ENCODE measurements around the gene PLEKHO2.

DNA sequence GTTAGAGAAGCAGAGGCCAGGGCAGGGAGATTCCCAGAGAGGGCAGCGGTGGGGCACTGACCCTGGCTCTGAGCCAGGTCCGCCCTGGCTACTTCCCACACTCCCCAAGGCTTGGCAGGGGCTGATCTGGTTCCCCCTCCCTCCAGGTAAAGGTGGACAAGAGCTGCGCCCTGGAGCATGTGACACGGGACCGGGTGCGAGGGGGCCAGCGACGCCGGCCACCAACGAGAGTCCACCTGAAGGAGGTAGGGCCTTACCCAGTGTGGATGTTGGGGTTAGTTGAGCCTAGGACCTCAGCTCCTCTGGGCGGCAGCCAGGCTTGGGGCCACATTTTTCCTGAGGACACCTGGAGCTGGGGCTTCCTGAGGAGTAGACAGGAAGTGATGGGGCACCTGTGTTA, 19.6 kb downstream of the PLEKHO2 start:
- TF ChIP-seq, protein P1, sequence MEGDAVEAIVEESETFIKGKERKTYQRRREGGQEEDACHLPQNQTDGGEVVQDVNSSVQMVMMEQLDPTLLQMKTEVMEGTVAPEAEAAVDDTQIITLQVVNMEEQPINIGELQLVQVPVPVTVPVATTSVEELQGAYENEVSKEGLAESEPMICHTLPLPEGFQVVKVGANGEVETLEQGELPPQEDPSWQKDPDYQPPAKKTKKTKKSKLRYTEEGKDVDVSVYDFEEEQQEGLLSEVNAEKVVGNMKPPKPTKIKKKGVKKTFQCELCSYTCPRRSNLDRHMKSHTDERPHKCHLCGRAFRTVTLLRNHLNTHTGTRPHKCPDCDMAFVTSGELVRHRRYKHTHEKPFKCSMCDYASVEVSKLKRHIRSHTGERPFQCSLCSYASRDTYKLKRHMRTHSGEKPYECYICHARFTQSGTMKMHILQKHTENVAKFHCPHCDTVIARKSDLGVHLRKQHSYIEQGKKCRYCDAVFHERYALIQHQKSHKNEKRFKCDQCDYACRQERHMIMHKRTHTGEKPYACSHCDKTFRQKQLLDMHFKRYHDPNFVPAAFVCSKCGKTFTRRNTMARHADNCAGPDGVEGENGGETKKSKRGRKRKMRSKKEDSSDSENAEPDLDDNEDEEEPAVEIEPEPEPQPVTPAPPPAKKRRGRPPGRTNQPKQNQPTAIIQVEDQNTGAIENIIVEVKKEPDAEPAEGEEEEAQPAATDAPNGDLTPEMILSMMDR (IDR thresholded peaks at IDR 0.05), result no peak
- TF ChIP-seq POLR2A (IDR thresholded peaks at IDR 0.05), result no peak

Measured in Peyer's patch (tissue), 4 donors.